G401.6 (cell line): ENCODE results near the gene PLCH2.

Experiments
- FAIRE-seq: peaks from 2 replicates; lab custom pipeline; 2012; peaks lifted over from hg19 to GRCh38; lab: Jason Lieb, UNC

Gene PLCH2

DNA sequence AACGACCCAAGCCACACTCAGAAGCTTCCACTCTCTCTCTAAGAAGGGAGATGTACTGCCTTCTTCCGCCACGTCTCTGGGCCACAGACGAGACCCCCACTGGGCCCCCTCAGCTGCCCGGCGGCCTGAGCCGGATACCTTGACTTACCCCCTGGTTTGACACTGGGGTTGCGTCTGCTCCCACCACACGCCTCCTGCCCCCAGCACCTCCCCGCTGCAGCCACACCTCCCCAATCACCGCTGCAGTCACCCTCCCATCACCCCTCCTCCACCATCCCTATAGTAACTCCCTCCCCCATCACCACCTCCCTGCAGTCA, 39.6 kb downstream of the PLCH2 start:
- FAIRE-seq: no peak

DNA sequence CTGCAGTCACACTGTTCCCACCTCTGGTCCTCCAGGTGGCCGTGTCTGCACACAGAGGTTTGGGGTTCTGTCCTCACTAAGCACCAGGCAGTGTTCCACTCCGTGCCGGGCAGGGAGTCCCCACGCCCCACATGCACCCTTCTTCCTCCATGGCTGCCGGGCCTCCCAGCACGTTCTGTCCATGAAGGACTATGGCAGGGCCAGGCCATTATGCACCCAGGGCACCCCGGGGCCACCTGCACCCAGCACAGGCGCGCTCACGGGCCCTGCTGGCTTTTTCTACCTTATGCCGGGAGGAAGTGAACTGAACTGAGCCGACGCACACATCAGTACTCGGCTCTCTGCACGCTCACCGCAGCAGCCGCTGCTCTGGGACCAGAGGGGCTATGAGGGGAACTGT, 40.0 kb downstream of the PLCH2 start:
- no peak for FAIRE-seq

DNA sequence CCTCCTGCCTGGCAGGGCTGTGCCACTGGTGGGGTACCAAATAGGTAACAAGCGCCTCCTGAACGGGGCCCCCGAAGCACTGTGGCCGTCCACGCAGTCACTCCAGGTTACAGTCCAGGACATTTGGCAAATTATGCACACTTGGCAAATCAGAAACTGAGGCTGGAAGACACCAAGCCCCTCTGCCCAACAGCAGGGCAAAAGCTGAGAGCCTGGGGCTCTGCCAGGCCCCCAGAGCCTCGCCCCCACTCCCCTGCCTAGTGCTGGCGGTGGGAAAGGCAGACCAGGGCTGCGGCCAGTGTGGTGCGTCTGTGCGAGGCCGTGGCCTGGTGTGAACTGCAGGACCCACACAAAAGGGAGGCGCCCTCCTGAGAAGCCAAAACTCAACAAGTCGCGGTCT, 40.9 kb downstream of the PLCH2 start:
- no peak for FAIRE-seq

DNA sequence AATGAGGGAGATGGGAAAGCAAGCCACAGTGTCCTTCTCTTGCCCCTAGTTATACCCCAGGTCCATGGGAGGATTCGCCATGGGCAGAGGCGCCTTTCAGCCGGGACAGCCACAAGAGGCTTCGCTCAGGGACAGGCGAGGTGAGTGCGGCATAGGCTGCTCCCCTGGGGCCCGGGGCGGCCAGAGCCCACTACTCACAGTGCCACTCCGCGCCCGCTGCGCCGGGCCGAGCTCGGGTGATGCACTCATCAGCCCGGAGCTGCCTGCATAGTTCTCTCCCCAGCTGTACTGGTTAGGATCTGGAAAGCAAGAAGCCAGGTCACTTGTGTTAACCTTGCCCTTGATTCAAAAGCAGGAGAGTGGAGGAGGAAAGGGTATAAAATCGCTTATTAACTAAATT, 41.9 kb downstream of the PLCH2 start:
- no peak for FAIRE-seq

DNA sequence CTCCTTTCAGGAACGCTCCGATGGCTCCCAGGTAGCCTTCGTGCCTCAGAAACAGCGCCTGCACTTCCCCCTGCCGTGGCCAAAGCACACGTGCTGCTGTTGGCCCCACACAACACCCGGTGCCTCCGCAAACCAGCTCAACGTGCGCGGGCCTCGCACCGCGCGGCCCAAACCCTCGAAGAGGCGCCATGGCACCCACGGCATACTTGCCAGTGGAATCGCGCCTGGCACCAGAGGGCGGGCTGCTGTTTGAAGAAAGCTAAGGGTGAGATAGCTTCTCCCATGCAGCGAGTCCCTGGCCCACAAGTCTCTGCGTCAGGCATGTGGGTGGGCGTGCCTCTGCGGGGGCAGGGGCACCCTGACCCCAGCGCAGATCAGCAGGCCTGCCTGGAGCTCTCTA, 42.4 kb downstream of the PLCH2 start:
- no peak for FAIRE-seq

DNA sequence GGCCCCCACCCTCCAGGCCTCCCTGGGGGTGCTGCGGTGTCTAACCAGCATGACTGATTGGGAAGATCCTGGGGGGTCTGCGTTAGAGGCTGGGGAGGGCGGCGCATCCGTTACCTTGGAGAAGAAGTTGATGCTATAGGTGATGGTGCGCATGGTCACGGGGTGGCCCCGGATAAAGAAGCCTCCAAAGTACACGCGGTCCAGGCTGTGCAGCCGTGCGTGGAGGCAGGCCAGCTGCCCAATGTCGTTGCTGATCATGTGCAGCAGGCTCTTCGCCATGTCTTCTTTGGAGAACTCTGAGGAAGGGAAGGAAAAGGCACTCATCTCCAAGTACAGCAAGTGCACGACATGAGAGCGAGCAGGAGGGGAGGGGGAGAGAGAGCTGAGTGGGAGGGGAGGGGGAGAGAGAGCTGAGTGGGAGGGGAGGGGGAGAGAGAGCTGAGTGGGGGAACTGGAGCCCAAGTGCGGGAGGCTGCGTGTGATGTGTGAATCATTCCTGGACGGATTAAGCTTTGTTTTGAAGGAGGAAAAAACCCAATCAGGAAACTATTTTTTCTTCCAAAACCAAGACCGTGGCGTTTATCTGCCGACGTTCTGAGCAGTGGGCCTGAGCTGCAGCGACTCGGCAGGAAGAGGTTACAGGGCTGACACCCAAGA, 43.1 kb downstream of the PLCH2 start:
- no peak for FAIRE-seq

DNA sequence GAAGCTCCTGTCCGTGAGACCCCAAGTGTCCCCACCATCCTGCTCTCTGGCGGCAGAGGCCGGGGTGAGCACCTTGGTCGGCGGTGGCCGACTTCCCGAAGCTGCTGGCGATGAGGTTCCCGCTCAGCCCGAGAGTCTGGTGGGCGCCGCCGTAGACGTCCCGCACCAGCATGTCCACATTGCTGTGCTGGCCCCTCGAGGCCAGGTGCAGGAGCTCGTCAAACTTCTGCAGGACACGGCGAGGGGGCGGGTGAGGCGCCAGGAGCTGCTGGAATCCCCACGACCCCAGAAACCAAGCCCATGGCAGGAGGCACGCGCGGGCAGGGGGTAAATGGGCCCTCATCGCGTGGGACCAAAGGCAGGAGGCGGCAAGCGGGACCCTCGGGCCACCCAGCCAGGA, 43.6 kb downstream of the PLCH2 start:
- no peak for FAIRE-seq

DNA sequence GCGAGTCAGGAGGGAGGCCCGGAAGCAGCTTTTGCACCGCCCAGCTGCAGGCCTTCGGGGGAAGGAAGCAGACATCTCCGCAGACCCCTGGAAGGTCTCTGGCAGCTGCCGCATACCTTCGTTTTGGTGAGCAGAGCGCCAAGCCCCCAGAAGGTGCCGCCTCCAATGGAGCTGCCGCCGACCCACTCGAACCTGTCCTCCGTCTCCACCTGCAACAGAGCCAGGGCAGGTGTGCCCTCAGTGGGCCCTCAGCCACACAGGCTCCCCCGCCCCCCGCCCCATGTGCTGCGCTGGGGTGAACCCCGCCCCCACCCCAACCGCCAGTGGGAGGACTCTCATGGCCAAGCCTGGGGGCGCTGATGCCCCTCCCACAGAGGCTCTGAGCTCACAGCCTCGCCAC, 44.1 kb downstream of the PLCH2 start:
- no peak for FAIRE-seq

DNA sequence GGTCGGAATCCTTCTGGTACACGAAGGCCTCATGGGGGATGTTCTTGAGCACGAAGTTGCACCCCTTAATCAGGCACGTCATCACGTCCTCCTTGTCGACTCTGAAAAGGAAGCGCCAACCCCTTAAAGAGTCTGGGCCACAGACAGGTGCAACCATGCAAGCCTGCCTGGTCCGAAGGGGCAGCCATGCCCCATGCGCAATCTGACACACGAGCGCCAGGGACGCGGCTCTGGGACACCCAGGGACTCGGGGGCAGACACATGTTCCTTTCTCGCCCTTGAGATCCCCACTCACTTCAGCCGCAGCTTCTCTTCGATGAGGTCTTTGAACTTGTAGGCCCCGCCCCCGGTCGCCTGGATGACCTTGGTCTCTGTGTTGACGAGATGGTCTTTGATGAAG, 44.7 kb downstream of the PLCH2 start:
- FAIRE-seq: no peak

DNA sequence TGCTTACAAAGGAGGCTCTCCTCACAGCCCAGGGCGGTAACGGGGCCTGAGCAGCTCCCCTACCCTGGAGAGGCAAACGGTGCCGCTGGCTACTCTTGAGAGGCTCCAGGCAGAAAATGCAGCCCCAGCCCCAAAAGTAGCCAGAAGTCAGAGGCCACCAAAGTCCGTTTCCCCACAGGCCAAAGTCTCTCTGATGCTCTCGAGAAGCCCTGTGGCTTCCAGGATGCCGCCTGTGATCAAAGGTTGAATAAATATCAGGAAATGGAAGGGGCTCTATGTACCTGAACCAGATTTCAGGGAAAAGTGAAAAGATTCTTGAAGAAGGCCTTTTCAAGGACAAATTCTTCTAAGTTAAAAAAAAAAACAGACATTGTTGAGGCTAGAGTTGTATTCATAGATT, 46.1 kb downstream of the PLCH2 start:
- no peak for FAIRE-seq

DNA sequence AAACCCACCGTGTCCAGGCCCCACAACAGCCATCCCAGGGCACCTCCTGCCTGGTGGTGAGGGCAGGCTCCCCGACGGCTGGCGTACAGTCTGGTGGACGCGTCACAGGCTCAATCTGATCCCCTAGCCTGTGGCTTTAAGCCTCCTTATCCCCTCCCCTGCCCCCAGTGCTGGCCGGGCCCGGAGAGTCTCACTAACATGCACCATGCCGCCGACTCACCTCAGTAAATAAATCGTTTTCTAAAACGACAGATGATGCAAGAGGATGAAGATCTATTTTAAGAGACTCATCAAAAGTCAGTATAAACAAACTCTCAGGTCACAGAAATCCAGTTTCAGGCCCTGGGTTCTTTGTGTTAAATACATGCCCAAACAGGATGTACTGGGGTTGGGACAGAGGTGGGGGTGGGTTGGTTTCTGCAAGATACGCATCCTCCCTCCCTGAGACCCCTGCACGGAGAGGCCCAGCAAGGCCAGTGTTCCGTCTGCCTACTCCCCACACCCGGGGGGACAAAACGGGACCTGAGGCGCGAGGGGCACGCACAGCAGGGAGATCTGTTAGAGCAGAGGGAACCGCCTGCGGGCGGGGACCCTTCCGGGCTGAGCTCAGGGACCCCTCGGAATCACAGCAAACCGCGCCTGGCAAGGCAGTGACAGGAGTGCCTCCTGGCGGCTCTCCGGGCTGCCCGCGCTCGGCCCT, 47.3 kb downstream of the PLCH2 start:
- FAIRE-seq: no peak

DNA sequence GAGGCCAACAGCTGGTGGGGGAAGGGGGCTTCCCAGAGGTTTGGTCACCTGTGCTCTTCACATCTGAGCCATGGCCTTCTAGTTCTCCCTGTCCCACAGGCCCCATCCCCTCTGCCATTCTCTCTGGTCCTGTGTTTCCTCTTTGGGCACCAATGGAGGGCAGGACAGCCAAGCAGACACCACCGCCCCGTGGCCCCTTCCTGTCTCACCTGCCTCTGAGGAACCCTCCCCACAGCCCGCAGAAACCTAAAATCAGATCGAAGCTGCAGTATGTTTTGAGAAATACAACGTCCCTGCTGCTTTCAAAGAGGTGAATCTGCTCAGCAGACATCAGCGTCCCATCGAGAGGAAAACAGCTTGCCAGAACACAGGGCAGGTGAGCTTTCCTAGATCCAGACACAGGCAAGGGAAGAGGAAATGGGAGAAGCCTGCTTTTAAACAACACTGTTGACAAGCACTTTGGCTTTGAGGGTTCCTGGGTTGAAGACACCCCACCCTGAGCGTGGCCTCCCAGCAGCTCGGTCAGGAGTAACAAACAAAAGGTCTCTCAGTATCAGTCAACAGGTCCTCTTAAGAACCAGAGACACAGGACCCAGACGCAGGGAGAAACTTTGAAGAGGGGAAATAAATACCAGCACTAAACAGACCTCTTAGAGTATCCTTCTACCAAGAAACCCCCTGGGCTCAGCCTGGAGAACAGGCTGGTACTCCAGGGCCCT, 48.0 kb downstream of the PLCH2 start:
- no peak for FAIRE-seq

DNA sequence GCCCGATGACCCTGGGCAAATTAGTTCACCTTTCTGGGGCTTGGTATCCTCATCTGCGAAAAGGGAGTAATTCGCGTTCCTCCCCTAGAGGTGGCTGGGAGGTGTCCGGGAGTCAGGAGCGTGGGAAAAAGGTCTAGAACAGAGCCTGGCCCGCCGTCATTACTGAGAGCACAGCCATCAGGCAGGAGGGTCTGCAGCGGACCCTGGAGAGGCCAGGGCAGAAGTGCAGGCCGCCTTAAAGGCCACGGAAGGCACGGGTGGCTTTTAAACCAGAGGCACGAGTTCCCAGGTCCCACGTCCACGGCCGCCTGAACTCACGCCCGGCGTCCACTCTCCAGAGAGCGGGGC, 49.5 kb downstream of the PLCH2 start:
- no peak for FAIRE-seq

DNA sequence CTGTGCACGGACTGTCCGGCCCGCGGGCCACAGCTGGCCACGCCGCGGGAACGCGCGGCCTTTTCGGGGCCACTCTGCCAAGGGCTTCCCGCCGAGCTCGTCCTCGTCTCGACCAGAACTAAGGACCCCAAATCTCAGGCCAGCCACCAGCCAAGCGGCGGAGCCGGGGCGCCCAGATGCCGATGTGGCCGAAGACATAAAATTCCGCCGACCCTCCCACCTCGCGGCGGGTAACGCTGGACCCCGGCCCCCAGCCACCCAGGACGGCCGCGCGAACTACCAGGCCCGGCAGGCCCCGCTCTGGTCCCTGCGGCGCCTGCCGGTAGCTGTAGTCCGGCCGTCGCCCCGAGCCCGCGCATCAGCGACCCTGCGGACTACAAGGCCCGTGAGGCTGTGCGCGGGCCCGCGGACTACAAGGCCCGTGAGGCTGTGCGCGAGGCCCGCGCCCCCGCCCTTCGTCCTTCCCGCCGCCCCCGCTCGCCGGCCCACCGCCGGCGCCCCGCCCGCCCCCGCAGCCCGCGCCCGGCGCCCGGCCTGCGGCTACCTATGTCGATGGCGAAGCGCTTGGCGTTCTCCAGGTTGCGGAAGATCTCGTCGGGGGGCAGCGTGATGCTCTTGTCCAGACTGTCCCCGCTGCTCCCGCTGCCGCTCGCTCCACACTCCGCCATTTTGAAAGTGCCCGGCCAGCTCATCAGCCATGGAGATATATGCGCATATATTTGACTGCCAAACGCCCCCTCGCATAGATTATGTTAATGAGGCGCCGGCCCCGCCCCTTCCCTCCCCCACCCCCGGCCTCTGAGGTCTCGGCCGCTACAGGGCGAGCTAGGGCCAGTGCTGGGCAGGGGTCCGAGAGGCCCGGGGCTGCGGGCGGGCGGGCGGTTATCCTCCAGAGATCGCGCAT, 50.1 kb downstream of the PLCH2 start, which contains the start of gene PANK4:
Gene PANK4, minus strand, starts transcription at position 677 of the 904 bp plus-strand sequence. Its CDS starts 9 bp downstream, at position 668.
- no peak for FAIRE-seq

DNA sequence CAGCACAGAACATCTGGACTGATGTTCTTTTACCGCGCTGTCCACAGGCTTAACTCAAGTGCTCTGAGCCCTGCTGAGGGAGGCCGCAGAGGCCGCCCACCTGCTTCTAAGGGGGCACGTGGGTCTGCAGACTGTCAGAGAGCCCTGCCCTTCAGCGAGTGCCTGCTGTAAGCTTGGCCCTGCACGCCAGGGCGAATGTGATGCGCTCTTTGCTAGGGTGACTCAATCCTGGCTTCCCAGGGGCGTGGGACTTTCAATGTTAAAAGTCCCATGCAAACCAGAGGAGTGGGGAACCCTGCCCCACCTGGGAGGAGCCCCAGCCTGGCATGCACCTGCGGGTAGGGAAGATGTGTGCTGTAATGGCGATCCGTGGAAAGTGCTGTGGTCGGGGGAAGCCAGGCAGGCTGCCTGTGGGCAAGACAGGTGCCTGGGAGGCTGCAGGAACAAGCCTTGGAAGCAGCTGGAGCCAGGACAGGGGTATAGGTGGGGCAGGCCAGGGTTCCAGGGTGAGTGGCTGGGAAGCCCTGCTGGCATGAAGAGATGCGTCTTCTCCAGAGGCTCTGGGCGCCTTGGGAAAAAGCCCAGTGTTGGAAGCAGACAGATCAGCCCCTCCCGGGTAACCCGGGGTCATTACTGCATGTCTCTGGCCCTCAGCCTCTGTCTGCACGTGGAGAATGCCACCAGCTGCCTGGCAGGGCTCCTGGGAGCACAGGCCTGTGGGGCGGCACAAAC, 50.9 kb downstream of the PLCH2 start:
- no peak for FAIRE-seq

DNA sequence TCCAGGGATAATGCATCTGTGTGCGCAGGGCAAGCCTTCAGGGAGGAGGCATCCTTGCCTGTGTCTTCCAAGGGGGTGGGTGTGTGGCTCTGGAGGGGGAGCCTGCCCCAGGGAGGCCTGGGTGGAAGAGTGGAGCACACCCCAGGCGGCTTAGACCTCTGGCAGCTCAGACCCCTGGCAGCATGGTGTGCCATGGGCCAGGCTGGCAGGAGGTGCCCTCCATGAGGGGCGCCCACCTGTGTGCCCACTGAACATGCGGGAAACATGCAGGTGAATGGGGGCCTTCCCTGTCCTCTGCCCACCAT, 51.4 kb downstream of the PLCH2 start:
- FAIRE-seq: no peak

DNA sequence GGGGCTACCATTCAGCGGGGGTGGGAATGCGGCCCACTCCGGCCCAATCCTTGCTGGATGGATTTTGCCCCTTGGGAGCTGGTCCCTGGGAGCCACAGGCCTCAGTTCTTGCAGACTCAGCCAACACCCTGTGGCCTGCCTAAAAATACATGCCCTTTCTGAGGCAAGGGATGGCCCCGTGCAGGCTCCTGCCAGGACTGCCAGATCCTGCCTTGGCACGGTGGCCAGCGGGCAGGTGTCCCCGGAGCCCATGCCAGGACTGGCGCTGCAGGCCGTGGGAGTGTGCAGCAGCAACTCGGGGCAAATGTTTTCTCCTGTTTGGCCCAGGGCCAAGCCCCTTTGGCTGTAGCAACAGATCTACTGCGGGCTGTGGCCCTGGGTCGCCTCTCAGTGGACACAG, 51.9 kb downstream of the PLCH2 start:
- FAIRE-seq: no peak

DNA sequence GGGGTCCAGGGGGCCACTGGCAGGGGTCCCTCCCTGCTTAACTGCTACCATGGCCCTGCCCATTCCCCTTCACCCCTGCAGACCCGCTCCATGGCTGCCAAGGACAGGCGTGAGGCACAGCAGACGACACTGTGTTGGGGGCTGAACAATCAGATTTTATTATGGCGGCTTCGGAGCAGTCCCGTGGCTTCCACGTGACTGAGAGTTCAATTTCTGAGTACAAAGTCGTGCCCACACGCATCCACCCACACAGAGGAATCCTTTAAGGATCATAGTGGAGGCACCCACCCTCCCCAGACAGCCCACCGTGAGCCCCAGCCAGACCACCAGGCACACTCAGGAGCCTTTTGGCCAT, 52.5 kb downstream of the PLCH2 start:
- FAIRE-seq: no peak

DNA sequence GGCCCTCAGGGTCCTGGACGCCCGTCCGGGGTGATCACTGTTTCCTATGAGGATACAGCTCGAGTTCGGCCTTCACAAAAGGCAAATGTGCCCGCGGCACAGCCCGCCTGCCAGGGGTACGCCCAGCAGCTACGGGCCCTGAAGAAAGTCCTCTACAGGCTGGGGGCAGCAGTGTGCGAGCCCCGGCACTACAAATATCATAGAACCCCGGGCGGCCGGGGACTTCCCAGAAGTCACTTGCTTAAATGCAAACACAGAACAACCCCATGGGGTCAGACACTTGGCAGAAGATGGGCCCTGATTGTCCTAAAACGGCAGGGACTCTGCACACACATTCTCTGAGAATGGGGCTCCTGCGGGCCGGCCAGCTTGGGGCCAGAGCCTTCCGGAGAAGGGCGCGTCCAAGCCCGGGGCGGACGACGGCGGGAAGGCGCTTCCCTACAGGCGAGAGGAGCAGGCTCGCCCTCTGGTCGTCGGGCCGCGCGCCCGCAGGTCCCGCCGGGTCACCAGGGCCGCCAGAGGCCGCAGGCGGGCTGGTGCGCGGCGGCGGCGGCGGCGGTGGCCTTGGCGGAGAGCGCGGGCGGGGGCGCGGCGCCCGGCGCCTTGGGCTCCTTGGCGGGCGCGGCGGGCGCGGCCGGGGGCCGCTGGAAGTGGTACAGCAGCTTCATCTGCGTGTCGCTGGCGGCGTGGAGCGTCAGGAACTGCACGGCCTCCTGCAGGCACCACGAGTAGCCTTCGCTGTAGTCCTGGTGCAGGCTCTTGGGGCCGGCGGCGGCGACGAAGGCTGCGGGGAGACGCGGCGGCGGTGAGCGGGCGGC, 53.1 kb downstream of the PLCH2 start:
- no peak for FAIRE-seq

DNA sequence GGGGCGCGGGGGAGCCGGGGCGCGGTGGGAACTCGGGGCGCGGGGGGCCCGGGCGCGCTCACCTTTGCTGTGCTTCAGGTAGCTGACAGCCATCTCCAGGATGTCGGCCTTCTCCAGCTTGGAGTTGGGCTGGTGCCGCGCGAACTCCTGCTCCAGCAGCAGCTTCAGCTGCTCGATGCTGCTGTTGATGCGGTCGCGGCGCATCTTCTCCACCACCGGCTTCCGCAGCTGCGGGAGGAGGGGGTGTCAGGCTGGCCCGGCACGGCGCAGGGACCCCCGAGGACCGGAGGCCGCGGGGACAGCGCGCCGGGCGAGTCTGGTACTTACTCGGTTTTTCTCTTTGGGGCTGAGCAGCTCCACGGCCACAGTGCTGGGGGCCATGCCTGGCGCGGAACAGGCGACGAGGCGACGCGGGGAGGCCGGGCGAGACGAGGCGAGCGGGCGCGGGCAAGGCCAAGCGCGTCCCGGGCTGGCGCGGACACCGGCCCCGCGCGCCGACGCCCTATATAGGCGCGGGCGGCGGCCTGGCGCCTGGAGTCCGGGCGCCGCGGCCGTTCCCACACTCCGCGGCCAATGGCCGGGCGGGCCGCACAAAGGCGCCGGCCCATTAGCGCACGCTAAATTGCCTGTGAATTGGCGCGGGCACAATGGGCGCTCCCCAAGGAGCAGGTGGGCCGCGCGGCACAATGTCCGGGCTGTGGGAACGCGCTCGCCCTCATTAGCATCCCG, 53.9 kb downstream of the PLCH2 start, which contains the start of gene HES5:
Gene HES5, minus strand, starts transcription at position 480 of the 729 bp plus-strand sequence. Its CDS starts 99 bp downstream, at position 381.
- FAIRE-seq: no peak
